Measurements from ENCODE around the gene ACTRT1.

Gene ACTRT1

DNA sequence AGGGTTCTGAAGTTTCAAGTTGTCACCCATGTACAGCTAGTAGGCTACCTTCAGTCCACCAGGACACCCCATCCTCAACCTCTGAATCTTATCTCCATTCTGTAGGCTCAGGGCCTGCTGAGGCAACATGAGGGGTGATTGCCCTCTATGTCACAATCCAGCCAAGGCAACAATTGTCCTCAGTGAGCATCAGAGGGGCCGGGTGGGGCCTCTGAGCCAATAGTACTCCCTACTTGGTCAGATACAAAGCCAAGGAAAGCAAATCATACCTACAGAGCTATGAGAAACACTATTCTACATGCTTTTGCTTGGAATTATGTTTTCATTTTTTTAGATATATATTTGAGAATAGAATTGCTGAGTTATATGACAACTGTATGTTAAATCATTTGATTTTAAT lies at the start of gene ACTRT1:
TSS of gene ACTRT1 (minus strand) at position 101 of the 400 bp plus-strand sequence. CDS start 197 bp downstream, outside the sequence.
- DNase-seq (ENCODE audit: low read depth in 2 of 2) = no peak

DNA sequence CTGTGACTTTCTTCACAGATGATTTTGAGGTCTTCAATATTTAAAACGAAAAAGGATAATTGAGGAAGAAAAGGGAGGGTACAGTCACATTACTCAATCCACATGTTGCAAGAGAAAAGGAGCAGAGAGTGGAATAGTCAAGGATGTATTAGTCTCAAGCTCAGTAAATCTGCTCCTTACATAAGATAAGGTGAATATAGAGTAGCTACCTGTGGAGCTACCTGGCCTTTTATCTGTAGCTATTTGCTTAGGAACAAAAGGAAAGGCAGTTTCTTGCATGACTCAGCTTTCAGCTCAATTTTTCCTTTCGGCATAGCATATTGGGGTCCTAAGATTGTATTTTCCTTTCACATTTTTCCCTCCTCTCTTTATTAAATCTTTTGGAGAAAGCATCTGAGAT lies 26.3 kb upstream of the ACTRT1 start:
- no peak for DNase-seq (ENCODE audit: low read depth in 2 of 2)

DNA sequence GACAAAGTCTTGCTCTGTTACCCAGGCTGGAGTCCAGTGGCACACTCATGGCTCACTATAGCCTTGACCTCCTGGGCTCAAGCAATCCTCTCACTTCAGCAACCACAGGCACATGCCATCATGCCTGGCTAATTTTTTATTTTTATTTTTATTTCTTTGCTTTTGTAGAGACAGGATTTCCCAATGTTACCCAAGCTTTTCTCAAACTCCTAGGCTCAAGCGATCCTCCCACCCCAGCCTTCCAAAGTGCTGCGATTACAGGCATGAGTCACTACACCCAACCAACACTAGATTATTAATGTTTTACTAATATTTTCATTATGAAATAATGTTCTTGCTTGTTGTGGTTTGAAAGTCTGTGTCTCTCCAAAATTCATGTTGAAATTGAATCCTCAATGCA lies 5.2 kb upstream of the ACTRT1 start:
- DNase-seq (ENCODE audit: low read depth in 2 of 2) = no peak

GRCh38 chrX:128051526-128051925 lies 677 bp downstream of the ACTRT1 start:
- DNase-seq (ENCODE audit: low read depth in 2 of 2) = no peak

GRCh38 chrX:128035318-128035717 lies 16.9 kb downstream of the ACTRT1 start:
- DNase-seq (ENCODE audit: low read depth in 2 of 2) = no peak

GRCh38 chrX:128021566-128021965 lies 30.6 kb downstream of the ACTRT1 start:
- DNase-seq (ENCODE audit: low read depth in 2 of 2) = no peak

GRCh38 chrX:128020701-128021100 lies 31.5 kb downstream of the ACTRT1 start:
- no peak for DNase-seq (ENCODE audit: low read depth in 2 of 2)

DNA sequence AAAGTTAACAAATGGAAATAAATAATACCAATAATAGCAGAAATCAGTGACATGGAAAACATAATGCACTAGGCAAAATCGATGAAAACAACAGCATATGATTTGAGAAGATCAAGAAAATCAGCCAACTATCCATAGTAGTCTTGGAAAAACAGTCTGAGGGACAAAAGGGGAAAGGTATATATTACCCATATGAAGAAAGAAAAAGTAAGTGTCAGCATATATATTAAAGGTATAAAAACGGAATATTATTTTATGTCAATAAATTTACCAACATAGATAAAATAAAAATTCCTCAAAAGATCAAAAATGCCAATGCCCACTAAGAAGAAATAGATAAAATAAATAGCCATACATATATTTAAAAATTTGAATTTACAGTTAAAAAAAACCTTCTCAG lies 33.0 kb downstream of the ACTRT1 start:
- no peak for DNase-seq (ENCODE audit: low read depth in 2 of 2)

DNA sequence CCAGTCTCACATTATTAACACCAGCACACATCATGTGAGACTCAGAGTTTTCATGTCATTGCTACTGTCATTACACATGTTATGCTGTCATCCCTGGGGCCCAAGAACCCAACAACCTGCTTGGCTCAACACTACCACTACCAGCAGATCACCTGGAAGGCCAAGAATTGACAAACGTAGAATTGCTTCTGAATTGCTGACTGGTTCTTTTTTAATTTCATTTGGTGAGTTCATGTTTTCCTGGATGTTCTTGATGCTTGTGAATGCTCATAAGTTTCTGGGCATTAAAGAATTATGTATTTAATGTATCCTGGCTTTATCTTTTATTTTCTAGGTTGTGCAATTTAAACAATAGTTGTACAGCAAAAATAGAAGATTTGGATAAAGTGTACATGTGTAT lies 40.2 kb downstream of the ACTRT1 start:
- DNase-seq (ENCODE audit: low read depth in 2 of 2) = no peak

DNA sequence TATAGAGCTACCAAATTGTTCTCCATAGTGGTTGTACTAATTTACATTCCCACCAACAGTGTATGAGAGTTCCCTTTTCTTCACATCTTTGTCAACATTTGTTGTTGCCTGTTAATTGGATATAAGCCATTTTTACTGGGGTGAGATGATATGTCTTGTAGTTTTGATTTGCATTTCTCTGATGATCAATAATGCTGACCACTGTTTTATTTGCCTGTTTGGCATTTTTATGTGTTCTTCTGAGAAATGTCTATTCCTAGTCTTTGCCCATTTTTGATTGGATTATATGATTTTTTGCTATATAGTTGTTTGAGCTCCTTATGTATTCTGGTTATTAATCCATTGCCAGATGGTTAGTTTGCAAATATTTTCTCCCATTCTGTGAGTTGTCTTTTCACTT lies 44.3 kb downstream of the ACTRT1 start:
- DNase-seq (ENCODE audit: low read depth in 2 of 2) = no peak

All from stimulated activated CD8-positive, alpha-beta memory T cell treated with anti-CD3 and anti-CD28 coated beads, Interleukin-2, amount 100 ng/mL, for 1 hour (primary cell).